GM21529 (cell line): Measurements from ENCODE around the gene RBBP5.
"Not testable (repeated sequence)": the region's sequence is repeated elsewhere in the genome, so short reads cannot be mapped to it uniquely, and the experiment has no call there.

Experiments used
- ATAC-seq: cut with Tn5 transposase; IDR thresholded peaks from one replicate; pipeline ENCODE4 v1.9.1; 2021; ENCODE audit not compliant: unreplicated experiment

RBBP5 gene, protein sequence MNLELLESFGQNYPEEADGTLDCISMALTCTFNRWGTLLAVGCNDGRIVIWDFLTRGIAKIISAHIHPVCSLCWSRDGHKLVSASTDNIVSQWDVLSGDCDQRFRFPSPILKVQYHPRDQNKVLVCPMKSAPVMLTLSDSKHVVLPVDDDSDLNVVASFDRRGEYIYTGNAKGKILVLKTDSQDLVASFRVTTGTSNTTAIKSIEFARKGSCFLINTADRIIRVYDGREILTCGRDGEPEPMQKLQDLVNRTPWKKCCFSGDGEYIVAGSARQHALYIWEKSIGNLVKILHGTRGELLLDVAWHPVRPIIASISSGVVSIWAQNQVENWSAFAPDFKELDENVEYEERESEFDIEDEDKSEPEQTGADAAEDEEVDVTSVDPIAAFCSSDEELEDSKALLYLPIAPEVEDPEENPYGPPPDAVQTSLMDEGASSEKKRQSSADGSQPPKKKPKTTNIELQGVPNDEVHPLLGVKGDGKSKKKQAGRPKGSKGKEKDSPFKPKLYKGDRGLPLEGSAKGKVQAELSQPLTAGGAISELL

DNA sequence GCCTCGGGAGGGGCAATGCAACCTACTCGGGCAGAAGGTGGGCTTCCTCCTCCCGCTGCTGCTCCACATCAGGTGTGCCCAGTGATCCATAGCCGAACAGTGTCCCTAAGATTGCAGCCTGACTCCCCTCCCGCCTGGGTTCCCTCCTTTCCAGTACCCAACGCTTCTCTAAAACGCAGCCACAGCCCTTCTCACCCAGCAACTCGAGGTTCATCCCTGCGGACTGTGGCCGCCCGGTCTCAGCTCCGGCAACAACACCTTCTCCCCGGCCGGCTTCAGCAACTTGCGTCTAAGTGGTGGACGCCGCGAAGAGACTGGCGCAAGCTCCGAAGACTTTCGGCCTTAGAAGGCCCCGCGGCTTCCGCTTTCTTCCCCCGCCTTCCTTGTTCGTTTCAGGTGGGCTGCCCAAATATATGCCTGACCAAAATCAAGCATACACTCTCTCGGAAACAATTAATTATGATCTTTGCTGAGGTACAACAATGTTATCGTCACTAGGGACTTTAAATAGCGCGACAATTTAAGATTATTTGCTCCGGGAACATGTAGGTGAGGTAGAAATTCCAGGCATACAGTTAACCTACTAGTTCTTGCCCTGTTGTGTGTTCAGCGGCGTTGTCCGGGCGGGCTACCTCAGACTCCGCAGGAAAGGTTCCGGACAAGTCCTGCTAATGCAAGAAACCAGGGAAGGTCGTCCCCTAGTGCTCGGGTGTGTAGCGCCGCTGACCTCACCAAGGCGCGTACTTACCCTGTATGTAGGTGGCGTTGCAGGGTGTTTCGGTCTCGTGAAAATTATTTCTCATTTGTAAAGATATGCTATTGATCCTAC is at the start of gene RBBP5:
Gene RBBP5, minus strand, starts transcription at position 319 of the 829 bp plus-strand sequence. Its CDS starts 105 bp downstream, at position 214.
- peak; percentile 95 for ATAC-seq

DNA sequence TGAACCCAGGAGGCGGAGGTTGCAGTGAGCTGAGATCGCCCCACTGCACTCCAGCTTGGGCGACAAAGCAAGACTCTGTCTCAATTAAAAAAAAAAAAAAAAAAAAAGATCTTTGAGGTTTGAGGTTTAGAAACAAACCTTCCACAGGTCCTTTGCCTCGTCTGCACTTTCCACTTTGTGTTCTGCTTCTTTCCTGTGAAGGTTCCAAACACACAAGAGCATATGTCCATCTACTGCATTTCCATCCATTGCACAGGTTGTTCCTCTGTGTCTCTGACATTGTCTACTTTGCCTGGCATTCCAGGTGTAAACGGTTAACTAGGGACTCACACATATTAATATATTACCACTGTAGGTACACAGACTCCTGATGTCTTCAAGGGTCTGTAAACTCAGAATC is 49.6 kb upstream of the RBBP5 start:
- no peak for ATAC-seq

DNA sequence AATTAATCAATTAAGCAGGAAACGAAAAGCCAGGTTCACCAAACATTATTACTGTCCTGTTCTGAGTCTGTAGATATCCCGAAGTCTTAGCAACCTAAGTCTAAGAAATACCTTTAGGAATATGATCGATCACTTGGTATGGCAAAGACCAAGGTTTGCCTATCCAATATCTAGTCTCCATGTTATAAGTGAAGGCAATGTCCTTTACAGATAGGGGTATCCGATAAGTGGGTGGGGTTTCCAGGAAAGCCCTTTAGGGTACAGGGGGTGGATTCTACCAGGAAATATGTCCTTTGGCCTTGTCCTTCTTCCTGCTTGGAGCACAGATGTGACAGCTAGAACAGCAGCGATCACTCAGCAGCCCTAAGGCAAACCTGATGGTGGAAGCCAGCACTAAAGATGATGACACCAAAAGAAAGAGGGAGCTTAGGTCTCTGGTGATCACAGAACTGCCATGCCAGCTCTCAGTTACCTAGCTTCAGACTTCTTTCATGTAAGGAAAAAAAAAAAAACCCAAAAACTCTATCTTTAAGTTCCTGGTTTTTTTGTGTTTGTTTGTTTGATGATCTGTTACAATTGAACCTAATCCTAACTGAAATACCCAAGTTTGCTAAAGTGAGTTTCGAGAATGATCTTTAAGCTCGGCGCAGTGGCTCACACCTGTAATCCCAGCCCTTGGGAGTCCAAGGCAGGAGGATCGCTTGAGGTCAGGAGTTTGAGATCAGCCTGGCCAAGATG is 48.9 kb upstream of the RBBP5 start:
- ATAC-seq, result no peak

DNA sequence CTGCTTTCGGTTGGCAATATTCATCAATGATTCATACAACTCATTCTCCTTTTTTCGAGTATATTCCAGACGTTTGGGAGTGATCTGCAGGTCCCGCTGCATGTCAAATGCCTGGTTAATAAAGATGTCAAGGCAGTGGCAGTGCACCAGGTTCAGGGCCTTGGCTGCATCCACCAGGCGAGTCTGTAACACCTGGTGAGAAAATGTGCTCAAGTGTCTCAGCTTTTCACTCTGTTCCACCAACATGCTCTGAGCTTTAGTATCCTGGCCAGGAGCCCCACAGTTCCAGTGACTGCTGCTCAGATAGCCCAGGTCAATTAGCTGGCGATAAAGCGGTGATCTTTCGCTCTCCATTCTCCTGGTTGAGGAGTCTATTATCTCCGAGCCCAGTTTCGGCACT is 47.5 kb upstream of the RBBP5 start:
- no peak for ATAC-seq

DNA sequence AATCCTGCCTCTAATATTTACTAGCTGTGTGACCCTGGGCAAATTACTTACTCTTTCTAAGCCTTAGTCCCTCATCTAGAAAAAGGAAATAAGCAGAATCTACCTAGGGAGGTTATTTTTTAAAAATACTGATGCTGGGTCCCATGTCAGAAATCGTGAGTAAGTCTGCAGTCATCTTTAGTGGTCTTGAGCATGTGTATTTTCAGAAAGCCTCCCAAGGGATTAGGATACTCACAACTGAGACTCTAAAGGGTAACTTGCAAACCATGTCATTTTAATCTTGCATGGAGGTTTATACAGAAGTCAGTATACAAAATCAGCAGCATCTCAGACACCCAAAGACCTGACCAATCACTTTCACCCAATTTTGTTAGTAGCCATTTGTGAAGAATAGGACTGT is 46.5 kb upstream of the RBBP5 start:
- ATAC-seq, result no peak

DNA sequence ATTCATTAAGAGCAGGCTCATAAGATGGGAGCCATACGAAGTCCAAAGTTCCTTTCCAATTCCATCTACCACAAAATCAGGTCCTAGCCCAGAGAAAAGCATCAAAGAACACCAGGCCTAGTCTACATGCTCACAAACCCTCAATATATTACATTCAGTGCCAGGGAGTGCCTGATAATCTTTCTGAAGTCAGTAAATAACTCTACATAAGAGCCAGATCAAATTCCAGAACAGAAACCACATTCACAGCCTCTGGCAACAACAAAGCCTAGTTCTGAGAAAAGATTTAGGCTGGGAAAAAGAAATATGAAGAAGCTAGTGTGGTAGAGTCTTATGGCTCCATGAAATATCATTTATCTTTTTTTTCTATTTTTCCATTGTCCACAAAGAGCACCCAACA is 40.5 kb upstream of the RBBP5 start:
- ATAC-seq, result no peak

DNA sequence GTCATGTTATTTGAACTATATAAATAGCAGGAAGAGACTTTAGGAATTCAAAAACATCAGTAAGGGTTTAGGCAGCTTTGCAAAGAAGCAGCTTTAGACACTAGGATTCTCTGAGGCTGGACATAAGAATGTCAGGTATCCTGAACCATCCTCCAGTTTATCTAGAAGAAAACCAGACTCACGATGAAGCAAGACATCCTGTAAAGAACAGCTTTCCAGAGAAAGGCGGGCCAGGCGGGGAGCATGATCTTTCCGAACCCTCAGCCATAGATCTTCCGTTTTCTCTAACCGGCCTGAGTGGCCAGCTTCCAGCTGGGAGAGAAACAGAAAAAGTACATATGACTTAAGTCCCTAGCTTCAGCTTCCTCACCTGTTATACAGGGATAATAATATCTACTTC is 39.3 kb upstream of the RBBP5 start:
- ATAC-seq, result no peak

DNA sequence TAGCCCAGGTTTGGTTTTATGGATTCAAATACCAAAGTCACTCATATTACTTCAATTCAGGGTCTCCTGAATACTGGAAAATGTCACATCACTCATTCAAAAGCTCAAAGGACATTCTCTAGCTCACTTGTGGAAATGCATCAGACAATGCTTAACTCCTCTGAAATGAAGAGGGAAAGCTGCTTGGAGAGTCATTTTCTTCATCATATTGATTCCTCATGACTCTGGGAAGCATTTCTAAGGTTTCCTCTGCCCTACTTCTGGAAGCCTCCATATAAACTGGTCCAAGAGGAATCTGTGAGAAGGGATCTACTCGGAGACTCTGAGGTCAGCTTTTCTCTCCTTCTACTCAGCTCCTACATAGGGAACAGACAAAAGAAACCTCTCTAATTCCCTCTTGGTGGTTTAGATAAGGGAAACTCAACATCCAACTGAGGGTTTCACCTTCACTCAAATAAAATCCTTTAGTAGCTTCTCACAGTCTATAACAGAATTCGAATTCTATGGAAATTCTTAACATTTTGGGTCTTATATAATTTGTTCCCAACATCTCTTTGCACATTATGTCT is 36.4 kb upstream of the RBBP5 start:
- ATAC-seq, result no peak

DNA sequence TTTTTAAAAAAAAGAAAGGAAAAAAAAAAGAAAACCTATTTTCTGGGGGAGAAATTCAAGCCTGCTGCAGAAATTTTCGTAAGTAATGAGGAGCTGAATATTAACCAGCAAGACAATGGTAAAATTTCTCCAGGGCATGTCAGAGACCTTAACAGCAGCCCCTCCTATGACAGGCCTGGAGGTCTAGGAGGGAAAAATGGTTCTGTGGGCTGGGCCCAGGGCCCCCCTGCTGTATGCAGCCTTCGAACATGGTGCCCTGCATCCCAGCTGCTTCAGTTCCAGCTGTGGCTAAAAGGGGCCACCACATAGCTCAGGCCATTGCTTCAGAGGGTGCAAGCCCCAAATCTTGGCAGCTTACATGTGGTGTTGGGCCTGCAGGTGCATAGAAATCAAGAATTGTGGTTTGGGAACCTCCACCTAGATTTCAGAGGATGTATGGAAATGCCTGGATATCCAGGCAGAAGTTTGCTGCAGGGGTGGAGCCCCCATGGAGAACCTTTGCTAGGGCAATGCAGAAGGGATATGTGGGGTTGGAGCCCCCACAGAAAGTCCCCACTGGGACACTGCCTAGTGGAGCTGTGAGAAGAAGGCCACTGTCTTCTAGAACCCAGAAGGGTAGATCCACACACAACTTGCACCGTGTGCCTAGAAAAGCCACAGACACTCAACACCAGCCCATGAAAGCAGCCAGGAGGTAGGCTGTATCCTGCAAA is 34.0 kb upstream of the RBBP5 start:
- ATAC-seq, result not testable (repeated sequence)

DNA sequence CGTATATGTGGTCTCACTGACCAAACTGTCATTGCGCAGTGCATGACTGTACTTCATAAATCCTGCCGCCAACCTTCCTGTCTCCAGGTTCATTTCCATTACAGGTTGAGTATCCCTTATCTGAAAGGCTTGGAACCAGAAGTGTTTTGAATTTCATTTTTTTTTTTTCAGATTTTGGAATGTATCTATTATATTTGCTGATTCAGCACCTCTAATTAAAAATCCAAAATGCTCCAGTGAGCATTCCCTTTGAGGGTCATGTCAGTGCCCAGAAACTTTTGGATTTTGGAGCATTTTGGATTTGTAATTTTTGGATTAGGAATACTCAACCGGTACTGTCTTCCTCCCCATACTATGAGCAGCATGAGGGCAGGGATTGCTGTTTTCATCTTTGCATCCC is 30.7 kb upstream of the RBBP5 start:
- ATAC-seq, result no peak

DNA sequence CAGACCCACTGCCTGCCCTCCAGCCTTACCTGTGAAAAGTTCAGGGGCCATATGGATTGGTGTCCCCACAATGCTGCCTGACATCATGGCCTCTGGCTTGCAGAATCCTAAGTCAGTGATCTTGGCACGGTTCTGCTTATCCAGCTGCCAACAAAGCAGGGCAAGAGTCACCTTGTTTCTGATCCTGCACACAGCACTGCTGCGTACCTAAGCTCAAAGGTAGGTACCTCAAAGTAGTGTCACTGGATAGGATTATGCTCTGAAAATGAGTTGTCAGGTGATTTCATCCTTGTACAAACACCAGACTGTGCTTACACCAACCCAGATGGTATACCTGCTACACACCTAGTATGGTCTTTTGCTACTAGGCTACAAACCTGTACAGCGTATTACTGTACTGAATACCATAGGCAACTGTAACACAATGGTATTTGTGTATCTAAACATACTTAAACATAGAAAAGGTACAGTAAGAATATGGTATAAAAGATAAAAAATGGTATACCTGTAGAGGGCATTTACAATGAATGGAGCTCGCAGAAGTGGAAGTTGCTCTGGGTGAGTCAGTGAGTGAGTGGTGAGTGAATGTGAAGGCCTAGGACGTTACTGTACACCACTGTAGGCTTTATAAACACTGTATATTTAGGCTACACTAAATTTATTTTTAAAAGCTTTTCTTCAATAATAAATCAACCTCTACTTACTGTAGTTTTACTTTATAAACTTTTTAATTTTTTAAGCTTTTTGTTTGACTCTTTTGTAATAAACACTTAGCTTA is 29.1 kb upstream of the RBBP5 start:
- no peak for ATAC-seq

DNA sequence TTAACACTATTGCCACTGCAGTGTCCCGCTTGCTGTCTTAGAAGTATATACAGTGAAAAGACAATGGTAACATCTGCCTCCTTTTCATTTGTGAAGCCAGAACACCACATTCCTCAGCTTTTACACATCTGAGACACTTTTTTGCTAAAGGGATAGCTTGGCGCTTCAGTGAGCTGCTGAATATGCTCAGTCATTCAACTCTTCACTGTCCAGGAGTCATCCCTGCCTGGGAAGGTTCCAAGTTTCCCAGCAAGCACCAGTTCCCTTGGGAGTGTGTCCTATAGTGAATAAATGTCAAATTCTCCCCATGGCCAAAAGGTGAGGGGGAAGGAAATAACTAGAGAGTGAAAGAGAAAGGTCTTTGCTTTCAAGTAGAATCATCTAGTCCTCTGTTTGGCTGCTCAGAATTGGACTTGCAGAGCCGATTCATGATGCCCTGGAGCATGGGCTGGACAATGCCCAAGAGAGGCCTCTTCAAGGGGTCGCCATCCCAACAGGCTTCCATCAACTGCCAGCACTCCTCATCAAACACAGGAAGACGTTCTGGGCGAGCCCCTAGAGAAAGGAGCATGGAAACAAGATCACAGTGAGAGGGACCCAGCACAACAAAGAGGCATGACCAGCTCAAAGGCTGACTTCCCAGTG is 25.5 kb upstream of the RBBP5 start:
- no peak for ATAC-seq

DNA sequence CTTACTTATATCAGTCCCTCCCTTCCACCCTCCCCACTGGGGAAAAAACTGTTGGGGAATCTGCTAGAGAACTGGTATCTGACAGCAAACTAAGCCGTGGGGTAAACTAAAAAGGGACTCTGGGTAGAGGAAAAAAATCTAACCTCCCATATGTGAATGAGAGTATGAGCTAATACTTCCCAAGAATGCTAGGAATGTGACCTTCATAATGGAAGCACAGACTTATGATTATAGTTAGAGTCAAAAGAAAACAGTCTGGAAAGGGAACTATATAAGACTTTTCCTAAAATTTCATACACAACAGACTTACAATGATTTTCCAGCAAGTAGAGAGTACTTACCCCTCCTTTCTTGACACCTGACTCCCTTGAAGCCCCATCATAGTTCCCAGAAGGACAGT is 23.0 kb upstream of the RBBP5 start:
- ATAC-seq, result no peak

DNA sequence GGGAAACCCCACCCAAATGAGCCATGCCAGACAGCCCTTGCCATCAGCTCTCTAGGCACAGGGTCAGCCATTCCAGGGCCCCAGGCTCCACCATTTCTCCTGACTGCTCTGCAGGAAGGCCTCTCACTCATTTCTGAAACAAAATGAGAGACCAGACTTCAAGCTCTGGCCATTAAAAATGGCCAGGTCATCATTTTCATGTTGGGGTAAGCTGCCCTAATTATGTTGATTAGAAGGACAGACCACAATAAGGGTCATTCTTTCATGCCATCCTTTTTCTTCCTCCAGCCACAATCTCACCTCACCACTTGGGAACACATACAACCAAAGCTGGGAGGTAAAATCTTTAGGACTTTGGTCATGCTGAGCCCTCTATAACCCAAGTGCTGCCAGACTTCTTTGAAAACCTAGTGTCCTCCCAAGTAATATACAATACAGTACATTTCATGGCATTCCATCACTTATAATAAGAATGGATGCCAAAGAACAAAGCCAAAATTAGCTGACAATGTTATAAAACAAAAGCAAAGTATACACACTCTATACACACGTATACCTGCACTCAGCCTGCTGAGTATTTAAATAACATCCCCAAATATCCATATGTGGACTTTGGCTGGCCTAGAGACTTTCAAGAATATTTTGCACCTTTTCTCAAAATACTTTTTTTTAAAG is 22.4 kb upstream of the RBBP5 start:
- no peak for ATAC-seq

DNA sequence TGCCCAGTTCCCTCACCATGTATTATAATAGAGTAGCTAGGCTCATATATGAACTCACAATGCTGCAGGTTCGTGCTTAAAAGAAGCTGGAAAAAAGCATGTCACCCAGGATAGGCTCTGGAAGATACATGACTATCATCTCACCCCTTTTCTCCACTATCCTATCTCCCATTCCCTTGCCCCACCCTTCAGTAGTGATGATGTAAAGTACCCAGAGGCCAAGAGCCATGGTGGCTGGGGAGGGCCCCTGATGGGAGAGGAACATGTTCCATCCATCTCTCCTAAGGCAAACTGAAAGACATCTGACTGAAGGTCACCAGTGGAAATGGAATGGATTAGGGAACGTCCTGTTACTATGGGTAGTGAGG is 20.3 kb upstream of the RBBP5 start:
- ATAC-seq, result no peak

DNA sequence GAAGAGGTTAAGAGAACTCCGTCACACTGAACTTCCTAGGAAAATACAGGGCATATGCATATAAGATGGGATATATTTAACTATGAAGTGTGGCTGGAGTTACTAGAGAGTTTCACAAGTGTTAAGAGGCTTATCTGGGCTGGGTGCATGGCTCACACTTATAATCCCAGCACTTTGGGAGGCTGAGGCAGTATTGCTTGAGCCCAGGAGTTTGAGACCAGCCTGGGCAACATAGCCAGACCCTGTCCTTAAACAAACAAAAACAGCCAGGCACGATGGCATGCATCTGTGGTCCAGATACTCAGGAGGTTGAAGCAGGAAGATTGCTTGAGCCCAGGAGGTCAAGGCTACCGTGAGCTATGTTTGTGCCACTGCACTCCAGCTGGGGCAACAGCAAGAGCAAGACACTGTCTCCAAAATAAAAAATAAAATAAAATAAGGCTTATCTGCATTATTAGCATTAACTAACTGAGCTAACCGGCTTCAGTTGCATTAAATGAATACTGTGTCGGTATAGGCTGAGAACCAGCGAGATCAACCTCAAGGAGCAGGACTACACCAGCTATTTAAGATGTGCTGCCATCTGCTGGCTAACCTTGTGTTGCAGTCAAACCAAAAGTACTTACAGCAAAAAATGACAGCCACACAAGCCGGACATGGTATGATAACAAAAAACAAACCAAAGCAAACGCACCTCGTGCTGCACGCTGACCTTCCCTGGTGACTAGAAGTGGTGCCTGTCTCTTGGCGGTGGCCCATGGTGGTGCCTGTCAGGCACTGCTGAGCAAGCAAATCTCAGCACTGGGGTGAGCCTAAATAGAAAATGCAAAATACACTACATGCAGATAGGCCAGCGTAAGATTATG is 19.7 kb upstream of the RBBP5 start:
- peak; percentile 79 for ATAC-seq

DNA sequence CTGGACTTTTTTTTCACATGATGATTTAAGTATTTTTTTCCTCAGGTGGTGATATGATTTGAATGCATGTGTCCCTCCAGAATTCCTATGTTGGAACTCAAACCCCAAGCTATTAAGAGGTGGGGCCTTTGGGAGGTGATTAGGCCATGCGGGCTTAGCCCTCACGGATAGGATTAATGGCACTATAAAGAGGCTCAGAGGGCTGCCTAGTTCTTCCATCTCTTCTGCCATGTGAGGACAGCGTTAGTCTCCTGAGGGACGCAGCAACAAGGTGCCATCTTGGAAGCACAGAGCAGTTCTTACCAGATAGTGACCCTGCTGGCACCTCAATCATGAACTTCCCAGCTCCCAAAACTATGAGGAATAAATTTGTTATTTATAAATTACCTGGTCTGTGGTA is 18.3 kb upstream of the RBBP5 start:
- no peak for ATAC-seq

DNA sequence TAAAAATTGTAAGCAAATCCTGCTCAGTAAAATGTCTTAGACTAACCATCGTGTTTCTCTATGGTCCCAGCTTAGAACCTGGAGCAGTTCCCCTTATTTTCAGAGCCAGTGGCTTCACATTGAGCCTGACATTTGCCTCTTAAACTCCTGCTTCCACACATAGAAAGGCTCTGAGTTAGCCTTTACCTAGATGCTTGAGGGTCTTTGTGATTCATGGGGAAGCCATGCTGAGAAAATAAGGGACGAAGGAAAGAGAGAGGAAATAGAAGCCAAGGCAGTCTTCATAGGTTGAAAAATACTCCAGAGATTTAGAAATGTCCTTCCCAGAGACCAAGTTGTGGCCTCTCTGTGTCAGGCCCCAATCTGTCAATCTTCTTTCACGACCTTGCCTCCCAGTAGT is 16.1 kb upstream of the RBBP5 start:
- ATAC-seq, result no peak
